AG04449 (cell line): Measurements from ENCODE around the gene ATAT1.

Source experiments
- CTCF ChIA-PET: fragments of 350-600 bp; formaldehyde crosslinking; extraction: SDS; loops from one replicate; lab custom pipeline; 2021; ENCODE audit warnings: antibody characterized with exemption; lab: Yijun Ruan, JAX
- POLR2A ChIA-PET: fragments of 400-600, 350-600 bp; formaldehyde crosslinking; extraction: SDS; loops from one replicate; lab custom pipeline; 2020; ENCODE audit warnings: antibody characterized with exemption, inconsistent platforms; lab: Yijun Ruan, JAX
- DNase-seq: peaks from one replicate; pipeline ENCODE4 v3.0.0-alpha.2; 2010; ENCODE audit warnings: low read depth, low spot score
- H3K4me3 ChIP-seq: 2 replicates; pipeline ENCODE4 v1.5.1; 2011; ENCODE audit warnings: low read depth, mild to moderate bottlenecking, control low read depth, low read length
- TF ChIP-seq, protein P1 (sequence below): IDR thresholded peaks from one replicate; pipeline ENCODE4 v1.5.1; 2011; ENCODE audit warnings: mild to moderate bottlenecking, moderate library complexity, low read length, control low read depth, inconsistent platforms; ENCODE audit not compliant: insufficient read depth; ENCODE audit errors: missing control alignments

Gene ATAT1

DNA sequence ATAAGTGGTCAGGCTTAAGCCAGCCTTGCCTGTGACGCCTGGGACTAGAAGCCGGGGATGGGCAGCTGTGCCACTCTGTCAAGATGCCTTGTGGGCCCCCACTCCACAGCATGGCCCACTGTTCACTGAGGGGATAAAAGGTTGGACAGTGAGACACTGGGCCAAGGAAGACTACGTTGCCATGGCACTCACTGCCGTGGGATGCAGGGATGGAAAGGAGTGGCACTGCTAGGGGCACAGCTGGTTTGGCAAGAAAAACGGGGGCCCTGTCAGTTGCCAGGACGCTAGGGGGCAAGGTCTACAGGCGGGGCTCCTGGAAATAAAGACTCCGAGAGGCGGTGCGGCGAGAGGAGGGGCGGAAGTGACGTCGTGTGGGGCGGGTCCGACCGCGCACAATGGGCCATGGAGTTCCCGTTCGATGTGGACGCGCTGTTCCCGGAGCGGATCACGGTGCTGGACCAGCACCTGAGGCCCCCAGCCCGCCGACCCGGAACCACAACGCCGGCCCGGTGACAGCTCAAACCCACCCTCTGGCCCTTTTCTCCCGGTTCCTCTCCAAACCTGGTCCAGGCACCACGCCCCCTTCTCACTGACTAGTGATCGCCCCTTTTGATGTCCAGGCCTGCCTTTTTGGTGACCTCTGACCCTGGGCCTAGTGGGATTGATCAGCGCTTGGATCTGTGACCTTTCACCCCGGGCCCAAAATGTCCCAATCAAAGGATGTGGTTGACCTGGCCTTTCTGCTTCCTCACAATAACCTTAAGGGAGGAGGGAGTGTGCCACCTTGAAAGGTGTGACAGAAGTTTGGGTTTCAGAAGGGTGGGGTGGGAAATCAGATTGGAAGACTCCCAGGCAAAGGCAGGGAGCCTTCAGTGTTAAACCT is at the start of gene ATAT1:
TSS of gene ATAT1 (plus strand) at position 391 of the 883 bp plus-strand sequence.
- CTCF ChIA-PET, result interaction anchor here (1.0 to 2.1 kb wide), 5 partner anchors 9 to 96 kb away, joined by 3 to 8 read pairs (median 4); partner anchors contain the start of genes DHX16, MRPS18B and PPP1R10
- DNase-seq, result no peak
- TF ChIP-seq, protein P1, sequence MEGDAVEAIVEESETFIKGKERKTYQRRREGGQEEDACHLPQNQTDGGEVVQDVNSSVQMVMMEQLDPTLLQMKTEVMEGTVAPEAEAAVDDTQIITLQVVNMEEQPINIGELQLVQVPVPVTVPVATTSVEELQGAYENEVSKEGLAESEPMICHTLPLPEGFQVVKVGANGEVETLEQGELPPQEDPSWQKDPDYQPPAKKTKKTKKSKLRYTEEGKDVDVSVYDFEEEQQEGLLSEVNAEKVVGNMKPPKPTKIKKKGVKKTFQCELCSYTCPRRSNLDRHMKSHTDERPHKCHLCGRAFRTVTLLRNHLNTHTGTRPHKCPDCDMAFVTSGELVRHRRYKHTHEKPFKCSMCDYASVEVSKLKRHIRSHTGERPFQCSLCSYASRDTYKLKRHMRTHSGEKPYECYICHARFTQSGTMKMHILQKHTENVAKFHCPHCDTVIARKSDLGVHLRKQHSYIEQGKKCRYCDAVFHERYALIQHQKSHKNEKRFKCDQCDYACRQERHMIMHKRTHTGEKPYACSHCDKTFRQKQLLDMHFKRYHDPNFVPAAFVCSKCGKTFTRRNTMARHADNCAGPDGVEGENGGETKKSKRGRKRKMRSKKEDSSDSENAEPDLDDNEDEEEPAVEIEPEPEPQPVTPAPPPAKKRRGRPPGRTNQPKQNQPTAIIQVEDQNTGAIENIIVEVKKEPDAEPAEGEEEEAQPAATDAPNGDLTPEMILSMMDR, result peak; percentile 35
- POLR2A ChIA-PET, result interaction anchor here (0.7 to 1.2 kb wide), 4 partner anchors 9 to 95 kb away, joined by 3 to 4 read pairs (median 3); no protein-coding TSS in a partner anchor
- peak within 1 kb of the TSS; percentile 82 for H3K4me3 ChIP-seq

- ChIA-PET CTCF (interaction anchor here (1.0 to 1.4 kb wide), 2 partner anchors 19 to 101 kb away, joined by 4 to 6 read pairs; no protein-coding TSS in a partner anchor), POLR2A (interaction anchor here (1.0 to 1.4 kb wide), 2 partner anchors 19 to 20 kb away, joined by 3 to 4 read pairs; no protein-coding TSS in a partner anchor)
- TF ChIP-seq, protein P1, result no peak
- no peak for DNase-seq
- H3K4me3 ChIP-seq, result no peak overlapping the region
Measured at GRCh38 chr6:30578051-30578450, 48.6 kb upstream of the ATAT1 start.

DNA sequence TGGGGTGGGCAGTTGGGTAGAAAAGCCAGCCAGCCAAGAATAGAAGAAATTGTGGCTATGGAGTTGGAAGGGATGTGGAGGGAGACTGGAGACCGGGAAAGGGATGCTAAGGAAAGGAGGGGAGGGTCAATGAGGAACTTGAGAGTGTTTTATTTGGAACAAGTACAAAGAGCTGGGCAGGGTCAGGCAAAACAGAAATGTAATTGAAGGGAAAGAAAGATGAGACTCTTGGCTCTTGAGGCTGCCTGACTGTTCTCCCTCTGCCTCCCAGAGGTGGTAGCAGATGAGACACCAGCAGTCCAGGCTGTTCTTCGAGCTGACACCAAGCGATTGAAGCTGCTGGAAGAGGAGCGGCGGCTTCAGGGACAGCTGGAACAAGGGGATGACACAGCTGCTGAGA is 42.8 kb upstream of the ATAT1 start:
- no peak for DNase-seq
- TF ChIP-seq, protein P1, result no peak
- H3K4me3 ChIP-seq, result no peak overlapping the region
- ChIA-PET POLR2A (interaction anchor here (1.1 kb wide), 1 partner anchor 29 kb away, joined by 3 read pairs; no protein-coding TSS in a partner anchor), CTCF (interaction anchor here (0.7 to 0.8 kb wide), 2 partner anchors 13 to 14 kb away, joined by 3 to 4 read pairs; no protein-coding TSS in a partner anchor)

DNA sequence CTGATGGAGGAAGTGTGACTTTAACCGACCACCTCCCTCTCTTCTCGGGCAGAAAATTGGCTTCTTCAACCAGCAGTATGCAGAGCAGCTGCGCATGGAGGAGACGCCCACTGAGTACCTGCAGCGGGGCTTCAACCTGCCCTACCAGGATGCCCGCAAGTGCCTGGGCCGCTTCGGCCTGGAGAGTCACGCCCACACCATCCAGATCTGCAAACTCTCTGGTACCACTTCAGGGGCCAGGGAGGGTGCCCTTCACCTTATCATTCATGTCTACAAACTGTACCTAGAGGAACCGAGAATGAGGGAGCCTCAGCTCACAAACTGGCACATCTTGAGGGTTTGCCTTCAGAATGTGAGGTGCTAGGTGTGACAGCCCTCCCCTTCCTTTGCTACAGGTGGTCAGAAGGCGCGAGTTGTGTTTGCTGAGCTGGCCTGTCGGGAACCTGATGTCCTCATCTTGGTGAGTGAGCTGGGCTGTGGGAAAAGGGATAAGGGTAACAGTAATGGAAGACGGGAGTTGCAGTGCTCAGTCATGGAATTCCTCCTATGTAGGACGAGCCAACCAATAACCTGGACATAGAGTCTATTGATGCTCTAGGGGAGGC is 36.8 kb upstream of the ATAT1 start:
- no peak for DNase-seq
- TF ChIP-seq, protein P1, result no peak
- ChIA-PET CTCF (interaction anchor here (1.0 to 6.9 kb wide), 4 partner anchors 8 to 107 kb away, joined by 3 to 64 read pairs (median 17); no protein-coding TSS in a partner anchor), POLR2A (interaction anchor here (1.4 kb wide), 1 partner anchor 16 kb away, joined by 3 read pairs; no protein-coding TSS in a partner anchor)
- H3K4me3 ChIP-seq, result no peak overlapping the region

DNA sequence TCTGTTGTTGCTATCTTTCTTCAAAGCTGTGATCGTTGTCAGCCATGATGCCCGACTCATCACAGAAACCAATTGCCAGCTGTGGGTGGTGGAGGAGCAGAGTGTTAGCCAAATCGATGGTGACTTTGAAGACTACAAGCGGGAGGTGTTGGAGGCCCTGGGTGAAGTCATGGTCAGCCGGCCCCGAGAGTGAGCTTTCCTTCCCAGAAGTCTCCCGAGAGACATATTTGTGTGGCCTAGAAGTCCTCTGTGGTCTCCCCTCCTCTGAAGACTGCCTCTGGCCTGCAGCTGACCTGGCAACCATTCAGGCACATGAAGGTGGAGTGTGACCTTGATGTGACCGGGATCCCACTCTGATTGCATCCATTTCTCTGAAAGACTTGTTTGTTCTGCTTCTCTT is 36.2 kb upstream of the ATAT1 start:
- no peak overlapping the region for H3K4me3 ChIP-seq
- CTCF ChIA-PET, result interaction anchor here (0.7 to 6.9 kb wide), 6 partner anchors 8 to 108 kb away, joined by 3 to 64 read pairs (median 4); no protein-coding TSS in a partner anchor
- TF ChIP-seq, protein P1, result no peak
- DNase-seq, result no peak
- POLR2A ChIA-PET, result interaction anchor here (0.8 to 1.4 kb wide), 3 partner anchors 12 to 20 kb away, joined by 3 to 4 read pairs (median 3); no protein-coding TSS in a partner anchor
